DND-41 (cell line): ENCODE data around the gene DNAJC7.

ENCODE experiments used
- CTCF ChIP-seq: IDR thresholded peaks from 2 replicates; pipeline ENCODE4 v1.5.1; 2012; ENCODE audit warnings: borderline replicate concordance, low read length, moderate library complexity, mild to moderate bottlenecking; ENCODE audit not compliant: poor library complexity, severe bottlenecking; ENCODE audit errors: extremely low read depth
- EZH2 ChIP-seq: IDR thresholded peaks from 3 replicates; pipeline ENCODE4 v1.6.1; 2012; ENCODE audit warnings: borderline replicate concordance, low read depth, mild to moderate bottlenecking, moderate library complexity, low read length, inconsistent platforms; ENCODE audit not compliant: severe bottlenecking

- TF ChIP-seq CTCF (no peak), EZH2 (no peak)
These were observed 8.7 kb upstream of the DNAJC7 start for GRCh38 chr17:42025936-42026335.
